GM19463 (cell line): Measurements from ENCODE around the gene SPTBN5.

Experiments
- ATAC-seq: cut with Tn5 transposase; IDR thresholded peaks from one replicate; pipeline ENCODE4 v1.9.1; 2021; ENCODE audit warnings: mild to moderate bottlenecking, moderate library complexity; ENCODE audit not compliant: unreplicated experiment

The SPTBN5 gene

DNA sequence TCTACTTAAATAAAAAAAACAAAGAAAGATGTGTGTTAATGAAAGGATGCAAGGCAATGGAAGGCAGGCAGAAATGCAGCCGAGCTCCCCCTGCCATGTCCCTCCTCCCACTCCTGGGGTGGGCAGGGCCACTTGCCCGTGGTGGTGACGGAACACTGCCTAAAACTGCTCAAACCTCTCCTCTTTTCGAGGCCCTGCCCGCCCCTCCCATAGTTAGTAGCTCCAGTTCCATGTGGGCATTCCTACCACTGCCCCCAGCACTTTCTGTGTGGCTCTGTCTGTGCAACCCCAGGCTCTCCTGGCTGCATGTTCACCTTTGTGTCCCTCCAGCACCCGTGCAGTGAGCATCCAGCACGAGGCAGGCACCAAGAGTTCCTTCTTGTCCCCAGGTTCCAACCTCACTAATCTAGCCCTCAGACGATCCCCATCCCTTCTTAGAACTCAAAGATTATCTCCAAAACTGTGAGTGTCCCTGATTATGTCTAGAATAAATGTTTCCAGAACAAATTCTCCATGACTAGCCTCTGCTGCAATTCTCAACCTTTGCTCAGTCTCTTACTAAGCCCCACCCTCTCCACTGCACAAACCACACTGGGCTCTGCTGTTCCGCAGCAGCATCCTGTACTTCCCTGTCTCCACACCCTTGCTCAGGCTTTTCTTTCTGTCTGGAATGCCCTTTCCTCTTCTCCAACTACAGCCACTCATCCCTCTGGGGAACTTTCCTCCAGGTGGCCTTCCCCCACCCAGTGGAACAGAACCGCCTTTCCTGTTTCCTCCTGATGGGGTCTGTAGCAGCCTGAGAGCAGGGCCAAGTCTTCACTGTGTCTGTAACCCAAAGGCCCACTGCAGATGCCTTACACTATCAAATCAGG lies 32.6 kb upstream of the SPTBN5 start:
- ATAC-seq: no peak

DNA sequence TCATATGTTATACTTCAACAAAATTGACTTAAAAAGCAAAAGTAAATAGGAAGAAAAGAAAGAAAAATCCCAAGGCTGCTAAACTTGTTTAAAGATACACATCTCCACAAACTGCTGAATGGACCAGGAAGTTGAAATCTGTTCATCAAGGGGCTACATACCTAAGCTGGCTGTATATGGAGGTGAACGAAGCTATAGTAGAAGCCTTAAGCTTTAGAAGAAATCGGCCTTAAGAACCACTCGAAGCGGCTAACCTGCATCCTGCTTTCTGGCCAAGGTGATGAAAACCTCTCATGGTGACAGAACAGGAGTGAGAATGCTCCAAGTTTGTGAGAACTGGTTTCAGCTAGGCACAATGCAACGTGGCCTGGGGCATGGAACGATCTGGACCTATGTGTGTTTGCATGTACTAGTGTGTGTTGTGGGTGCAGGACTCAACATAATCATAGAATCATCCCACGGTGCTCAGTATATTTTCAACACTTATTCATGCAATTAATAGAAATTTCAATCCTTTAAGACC lies 31.3 kb upstream of the SPTBN5 start:
- ATAC-seq: no peak

DNA sequence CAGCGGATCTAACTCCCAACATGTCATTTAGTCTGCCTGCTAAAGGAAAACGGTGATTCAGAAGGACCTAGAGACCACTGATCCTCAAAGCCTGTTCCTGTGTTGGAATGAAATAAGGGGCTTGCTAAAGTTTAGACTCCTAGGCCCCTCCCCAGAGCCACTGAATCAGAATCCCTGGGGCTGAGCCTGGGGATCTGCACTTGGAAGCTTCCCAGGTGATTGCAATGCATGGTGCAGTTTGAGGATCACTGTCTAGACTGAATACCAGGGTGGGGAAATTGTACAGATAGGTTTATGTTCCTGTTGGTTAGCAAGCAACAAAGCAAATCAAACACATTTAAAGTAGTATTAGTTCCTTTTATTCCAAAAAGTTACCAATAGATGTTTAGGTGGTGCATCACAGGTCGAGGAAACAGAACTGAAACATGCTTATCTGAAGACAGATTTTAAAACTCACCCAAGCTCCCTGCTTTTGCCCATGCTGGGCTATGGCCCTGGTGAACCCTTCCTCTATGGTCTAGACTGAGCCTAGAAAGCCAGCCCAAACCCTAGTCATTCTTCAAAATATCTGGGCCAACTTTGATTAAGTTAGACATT lies 29.6 kb upstream of the SPTBN5 start:
- ATAC-seq: no peak

DNA sequence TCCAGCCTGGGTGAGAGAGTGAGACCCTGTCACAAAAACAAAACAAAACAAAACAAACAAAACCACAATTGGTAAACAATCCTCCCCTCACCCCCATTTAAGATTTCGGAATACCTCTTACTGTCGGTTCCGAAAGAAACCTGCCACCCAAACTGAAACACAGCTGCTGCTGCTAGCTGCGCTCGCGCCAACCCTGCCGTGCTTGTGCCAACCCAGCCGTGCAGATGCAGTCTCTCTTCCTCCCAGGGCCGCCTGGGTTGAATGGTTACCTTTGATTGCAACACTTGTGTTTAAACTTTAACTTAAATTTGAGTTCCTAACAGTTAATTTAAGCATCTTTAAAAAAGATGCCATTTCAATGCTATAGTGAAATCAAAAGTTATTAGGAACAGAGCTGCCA lies 28.5 kb upstream of the SPTBN5 start:
- ATAC-seq: no peak

DNA sequence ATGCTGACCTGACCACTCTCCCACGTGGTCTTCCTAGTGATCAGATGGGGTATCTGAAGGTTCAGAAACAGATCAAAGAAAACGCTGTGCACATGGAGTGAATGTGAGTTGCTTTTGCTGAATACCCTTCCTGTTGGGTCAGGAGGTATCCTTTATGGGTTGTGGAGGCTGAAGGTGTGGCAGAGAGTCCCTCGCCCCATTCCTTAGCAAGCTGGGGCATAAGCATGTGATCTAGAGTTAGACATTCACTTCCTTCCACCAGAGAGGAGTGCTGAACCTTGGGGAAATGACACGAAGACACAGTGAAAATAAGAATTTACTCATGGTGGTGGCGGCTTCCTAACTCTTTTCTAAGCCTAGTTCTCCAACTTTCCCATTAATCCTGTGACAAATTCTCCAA lies 27.8 kb upstream of the SPTBN5 start:
- no peak for ATAC-seq

DNA sequence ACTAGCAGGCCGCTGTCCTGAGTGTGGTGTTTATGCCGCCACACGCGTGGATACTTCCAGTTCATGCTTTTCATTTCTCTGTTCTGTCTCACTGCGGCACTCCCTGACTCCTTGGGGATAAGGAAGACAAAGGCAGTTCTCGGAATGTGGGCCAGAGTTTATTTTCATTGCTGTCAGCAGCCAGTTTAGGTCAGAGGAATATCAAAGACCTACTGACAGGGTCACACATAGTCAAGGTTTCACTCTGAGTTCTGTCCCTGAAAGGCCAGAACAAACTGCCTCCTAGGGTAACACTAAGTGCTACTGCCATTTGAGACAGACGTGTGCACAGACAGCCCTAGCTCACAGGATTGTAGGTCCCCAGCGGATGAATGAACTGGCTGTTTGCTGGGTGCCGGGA lies 27.3 kb upstream of the SPTBN5 start:
- ATAC-seq: no peak

DNA sequence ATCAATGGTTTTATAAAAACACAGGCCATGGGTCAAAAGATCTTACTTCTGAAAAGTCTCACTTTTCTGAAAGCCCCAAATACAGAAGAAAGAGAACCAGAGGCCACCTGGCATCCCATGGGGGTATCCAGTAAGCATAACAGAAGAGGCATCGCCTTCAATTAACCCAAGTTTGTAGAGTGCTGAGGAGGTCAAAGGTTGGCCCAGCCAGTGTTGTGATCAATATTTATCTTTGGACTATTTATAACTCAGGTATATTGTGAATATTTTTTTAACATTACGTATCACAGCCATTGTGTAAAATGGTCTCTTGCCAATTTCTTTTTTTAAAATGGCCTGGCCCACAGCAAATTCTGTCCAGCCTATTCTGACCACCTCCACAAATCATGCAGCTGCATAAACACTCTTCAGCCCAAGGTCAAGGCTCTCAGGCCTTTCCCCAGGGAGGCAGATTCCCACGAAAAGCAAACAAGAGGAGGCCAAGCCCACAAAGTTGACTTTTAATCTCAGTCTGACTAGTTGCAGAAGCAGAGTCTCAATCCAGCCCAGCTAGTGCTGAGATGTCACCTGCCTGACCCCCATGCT lies 26.2 kb upstream of the SPTBN5 start:
- no peak for ATAC-seq

DNA sequence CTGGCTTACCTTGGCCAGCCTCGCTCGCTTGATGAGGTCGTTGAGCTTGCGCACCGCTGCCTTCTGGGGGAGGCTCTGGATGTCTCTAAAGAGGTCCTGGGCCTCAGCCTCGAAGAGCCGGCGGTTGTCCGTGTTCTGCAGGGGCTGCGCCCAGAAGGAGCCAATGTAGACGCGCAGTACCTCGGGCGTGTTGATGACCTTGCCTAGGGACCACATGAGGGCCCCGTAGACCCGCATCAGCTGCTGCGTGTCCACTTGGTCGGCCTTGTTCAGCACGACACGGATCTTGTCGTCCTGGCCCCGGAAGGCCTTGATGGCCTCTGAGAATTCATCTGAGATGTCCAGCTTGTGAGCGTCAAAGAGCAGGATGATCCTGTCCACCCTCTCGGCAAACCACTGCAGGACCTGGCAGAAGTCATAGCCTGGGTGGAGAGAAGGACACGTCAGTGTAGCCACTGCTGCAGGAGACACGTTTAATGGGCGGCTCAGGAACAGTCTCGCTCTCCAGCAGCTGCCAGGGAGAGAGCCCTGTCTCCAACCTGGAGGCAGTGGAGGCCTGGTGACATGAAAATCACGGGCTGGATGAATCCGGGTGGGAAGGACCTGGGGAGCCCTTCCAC lies 25.5 kb upstream of the SPTBN5 start:
- no peak for ATAC-seq

DNA sequence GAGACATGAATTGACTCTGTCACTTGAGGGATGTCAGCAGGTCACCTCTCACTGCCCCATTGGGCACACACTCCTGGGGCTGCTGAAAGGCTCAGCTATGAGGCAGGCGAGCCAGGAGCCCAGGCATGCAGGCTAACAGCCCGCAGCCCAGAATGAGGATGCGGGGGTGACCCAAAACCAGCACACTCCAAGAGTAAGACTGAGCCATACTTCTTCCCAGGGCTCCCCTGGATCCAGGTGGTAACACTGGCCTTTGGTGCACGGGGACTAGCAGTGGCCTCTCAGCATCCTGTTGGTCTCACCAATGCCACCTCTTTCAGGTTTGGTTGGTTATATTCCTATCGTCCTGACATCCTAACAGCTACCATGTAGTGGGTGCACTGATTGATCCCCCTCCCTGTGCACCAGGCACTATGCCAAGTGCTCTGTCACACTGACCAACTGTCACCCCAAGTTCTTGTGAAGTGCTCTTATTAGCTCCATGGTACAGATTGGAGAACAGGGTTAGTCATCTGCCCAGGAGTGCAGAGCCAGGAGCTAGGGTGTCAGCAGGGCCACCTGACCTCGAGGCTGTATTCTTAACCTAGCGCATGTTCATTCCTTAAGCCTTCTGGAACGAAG lies 24.8 kb upstream of the SPTBN5 start:
- ATAC-seq: no peak

DNA sequence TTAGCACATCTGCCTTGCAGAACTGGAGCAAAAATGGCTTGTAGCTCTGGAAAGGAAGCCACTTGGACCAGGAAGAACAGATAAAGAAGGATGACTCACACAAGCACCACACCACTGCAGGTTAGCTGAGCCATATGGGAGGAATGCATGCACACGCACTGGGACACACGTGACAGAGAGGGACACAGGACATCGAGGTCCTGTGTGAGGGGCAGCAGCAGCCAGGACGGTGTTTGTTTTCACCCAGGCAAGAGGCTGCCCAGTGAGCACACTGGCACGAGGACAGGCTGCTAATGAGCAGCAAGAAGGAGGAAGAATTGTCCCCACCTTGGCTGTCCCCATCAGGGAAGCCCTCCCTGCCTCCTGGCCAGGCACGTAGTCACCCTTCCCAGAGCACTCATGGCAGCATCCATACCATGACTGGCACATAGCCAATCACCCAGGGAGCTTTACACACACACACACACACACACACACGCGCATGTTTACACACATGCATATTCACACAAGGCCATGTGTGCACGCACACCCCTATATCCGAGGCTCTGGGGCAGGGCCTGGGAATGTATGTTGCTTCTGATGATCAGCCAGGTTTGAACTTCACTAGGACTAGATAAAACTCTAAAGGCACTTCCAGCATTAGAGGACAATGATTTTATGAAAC lies 24.0 kb upstream of the SPTBN5 start:
- no peak for ATAC-seq

DNA sequence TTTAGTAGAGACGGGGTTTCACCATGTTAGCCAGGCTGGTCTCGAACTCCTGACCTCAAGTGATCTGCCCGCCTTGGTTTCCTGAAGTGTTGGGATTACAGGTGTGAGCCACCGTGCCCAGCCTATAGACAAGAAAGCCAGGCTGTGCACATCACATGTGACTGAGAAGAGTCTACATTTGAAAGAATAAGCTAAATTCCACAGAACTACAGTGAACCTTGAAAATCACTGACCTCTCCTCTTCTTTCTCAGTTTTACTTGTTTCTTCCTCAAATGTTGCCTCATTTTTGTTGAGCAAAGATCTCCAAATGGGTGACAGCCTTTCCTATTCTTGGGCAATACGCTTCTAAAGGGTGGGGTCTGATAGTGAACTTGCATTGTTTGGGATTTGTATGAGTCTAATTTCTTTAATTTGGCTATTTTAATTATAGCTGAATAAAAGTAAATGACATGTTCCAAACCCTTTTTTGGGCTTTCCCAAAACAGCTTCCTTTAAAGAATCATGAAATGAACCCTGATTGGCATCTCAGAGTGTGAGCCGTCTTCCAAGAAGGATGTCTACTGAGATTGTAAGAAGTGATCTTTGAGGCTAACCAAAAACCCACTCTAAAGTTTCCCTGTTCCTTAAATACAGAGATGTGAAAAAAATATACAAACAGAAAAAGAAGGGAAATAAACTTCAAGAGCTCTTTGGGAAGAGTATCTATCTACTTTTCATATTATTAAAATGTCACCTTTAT lies 21.6 kb upstream of the SPTBN5 start:
- no peak for ATAC-seq

DNA sequence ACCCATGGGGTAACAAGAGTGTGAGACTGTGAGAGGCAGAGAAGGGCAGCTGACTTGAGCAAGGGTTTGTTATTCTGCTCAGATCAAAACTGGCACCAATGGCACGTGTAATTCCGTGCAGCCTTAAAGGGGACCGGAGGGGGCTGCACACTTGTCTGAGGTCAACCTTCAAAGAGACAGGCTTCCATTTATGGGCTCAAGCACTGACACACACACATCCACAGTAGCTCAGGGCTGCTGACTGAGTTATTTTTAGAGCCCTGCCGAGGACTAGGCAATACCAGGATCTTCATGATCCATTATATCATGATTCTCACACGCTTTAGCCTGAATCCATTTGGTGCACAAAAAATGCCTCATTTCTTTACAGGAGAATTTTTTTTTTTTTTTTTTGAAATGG lies 20.6 kb upstream of the SPTBN5 start:
- ATAC-seq: no peak

DNA sequence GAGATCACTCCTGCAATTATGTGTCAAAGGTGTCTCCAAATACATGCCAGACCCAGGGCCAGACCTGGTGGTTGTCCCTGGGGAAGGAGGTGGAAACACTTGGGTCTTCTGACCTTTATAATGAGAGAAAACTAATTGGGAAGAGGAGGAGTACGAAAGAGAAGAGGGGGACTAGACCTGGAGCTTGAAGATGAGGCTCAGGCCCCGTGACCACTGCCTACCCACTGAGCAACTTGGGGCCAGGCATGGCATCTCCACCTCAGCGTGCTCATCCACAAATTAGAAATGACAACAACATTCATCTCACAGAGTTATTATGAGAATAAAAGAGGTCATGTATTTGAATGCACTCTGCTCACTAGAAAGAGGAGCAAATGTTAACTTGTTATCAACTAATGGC lies 19.4 kb upstream of the SPTBN5 start:
- ATAC-seq: no peak

DNA sequence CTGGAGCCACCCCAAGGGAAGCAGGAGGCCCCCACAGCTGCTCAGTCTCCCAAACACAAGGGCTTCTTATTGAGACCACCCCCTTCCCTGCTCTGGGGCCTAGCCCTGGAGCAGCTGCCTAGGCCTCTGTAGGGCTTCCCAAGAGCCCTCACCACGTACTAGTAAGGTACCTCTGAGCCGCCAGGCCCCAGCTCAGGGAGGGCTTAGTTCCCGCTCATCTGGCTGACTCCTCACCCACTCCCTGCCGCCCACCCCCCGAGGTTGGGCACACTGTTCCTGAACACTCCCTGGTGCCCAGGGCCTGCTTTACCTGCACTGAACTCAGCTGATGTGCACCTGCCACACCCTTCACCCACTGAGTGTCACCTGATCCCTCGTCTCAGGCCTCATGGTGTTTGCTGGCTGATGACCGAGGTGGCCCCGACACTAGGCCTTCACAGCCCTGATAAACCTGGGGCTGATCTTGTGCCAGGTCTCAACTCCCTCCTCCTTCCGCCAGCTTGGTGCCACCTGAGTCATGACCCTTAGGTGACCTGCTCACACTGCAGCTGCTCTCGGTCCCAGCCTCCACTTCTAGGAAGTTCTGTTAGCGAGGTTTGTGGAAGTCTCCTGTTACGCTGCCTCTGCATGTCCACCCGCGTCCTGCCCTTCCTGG lies 18.0 kb upstream of the SPTBN5 start:
- ATAC-seq: no peak

DNA sequence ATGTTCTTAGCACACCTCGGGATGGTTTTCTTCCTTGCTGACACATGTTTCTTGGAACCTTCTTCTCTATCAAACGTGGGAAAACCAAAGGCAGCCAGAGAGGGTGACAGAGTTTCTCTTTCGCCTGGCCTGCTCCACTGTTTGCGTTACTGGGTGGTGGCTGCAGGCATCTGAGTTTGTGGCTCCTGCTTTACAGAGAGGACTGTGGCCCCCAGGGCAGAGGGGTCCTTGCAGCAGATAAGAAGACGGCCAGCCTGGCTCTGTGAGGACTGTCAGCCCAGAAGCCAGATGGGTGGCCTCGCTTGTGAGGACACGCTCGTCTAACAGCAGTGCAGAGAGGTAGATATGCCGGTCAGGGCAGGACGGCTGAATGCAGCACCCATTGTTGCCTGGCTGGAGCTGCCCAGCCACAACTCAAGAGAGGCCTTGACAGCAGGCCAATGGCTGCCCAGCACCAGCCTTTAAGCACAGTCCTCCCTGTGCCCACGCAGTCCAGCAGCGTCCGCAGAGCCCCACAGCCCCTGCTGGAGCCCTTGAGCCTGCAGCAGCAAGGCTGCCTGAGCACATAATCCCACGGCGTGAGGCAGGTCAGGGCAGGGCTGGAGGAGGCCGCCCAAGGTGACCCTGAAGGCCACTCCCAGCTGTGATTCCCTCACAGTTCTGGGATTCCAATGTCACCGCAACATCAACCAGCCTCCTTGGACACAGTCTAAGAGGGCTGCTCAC lies 15.0 kb upstream of the SPTBN5 start:
- no peak for ATAC-seq

DNA sequence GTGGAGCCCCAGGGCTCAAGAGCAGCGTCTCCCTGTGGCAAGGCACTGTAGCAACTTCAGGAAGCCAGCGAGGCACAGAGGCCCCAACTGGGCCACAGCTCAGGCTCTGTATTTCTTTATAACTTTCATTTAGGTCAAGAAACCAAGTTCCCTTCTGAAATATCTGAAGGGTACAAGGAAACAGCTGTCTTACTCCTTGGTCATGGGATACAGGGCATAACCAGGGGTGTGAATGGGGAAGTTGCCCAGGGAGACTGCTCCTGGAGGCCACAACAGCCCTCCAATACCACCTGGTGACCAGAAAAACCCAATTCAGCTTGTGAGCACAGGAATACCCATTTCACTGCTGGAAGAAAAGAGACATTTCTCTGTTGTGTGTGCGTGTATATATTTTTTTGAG lies 13.3 kb upstream of the SPTBN5 start:
- no peak for ATAC-seq

DNA sequence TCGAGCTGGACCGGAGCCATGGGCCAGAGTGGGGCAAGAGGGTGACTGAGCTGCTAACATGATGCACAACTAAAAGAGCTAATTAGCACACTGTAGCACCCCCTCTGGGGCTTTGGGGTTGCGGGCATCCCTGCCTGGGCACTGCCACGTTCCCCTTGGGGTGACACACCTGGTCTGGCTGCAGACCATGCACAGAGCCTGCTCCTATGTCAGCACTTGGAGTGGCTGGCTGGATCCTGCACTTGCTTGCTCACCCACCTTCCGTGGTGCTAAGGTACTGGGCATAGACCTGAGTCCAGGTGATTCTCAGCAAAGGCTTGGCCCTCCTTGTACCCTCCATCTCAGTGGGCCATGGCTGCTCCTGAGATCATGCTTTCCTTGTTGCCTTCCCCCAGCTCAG lies 12.8 kb upstream of the SPTBN5 start:
- ATAC-seq: no peak

DNA sequence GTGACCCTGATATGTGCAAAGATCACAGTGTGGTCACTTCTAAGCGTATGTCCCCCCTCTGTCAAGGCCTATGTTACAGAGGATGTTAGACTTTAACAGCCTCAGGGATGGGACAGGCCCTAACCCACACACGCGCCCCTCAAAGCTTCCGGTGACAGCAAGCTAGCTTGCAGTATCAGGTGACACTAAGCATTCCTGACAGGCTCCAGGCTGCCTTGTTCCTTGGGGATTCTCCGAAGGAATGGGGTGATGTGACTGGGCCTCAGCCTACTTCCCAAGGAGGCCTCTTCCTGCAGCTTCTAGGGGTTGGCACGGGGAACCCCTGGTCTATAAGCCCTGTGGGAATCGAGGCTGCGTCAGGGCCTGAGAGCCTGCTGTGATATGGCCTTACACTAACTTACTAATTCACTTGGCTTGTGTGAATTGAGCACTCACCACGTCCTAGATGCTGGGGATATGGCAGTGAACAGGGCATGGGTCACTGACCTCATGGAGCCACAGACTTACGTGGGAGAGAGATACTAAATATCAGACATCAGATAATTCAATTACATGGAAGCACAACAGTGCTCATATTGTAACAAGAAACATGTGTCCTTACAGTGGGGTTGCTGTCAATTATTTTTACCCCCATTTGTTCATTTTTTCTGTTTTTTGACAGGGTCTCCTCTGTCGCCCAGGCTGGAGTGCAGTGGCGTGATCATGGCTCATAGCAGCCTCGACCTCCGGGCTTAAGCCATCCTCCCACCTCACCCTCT lies 11.4 kb upstream of the SPTBN5 start:
- ATAC-seq: no peak
